ENCODE data around the gene METTL1. TPM values are rescaled to one million over a fixed set of nuclear protein-coding genes. Genes with fewer than 3 reads are reported as not detected.
A peak's percentile ranks its signal among the peaks of the same experiment; 100 is the strongest.

Gene METTL1
- total RNA-seq, 2 experiments from 2014 or later: 26.3 to 28.8 TPM

DNA sequence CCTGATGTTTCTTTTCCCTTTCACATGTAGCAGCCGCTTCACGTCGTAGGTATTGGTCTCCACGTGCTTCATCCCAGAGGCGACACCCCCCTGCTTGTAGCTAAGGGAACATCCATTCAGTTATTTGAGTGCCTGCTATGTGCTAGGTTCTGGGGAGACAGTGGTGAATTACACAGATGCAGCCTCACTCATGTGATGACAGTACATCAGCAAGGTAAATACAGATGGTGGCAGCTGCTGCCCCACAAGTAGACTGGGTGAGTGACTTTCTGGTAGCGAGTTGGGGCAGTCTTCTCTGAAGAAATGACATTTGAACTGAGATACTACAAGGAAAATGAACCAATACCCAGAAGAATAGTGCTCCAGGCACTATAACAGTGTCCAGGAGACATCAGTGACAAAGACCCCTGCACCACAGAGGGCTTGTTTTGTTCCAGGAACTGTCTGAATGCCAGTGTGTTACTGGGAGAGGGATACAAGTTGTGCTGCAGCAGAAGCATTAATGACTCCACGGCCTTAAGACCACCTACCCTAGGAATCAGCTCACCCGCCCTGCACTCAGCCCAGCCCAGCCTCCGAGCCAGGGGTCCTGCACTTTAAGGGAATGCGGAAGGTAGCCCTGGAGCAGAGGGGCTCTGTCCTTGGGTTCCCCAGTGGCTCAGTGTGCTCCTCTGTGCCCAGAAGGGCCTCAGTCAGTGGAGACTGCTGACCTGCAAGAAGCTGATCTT lies 39.3 kb upstream of the METTL1 start:
- POLR2A ChIA-PET: no interaction called here
- Mint-ChIP-seq H3K4me3 (no peak overlapping the region), H3K4me1 (ENCODE audit: low read depth) (no peaks in the 10 kb centered on the region), H3K27ac (no peak overlapping the region), H3K36me3 (ENCODE audit: low read depth) (no peaks in the 10 kb centered on the region), H3K9me3 (ENCODE audit: insufficient read depth) (no peaks in the 10 kb centered on the region), H3K27me3 (ENCODE audit: low read depth) (no peaks in the 10 kb centered on the region)
- no peak for ATAC-seq
- CTCF ChIA-PET: interaction anchor here (1.4 to 7.4 kb wide), 4 partner anchors 8 to 94 kb away, joined by 3 to 38 read pairs (median 4); no protein-coding TSS in a partner anchor
- no peak for DNase-seq

- no peaks in the 10 kb centered on the region for H3K4me1 Mint-ChIP-seq (ENCODE audit: low read depth)
- H3K36me3 Mint-ChIP-seq (ENCODE audit: low read depth): no peaks in the 10 kb centered on the region
- no peaks in the 10 kb centered on the region for H3K27me3 Mint-ChIP-seq (ENCODE audit: low read depth)
- no peak overlapping the region for H3K27ac Mint-ChIP-seq
- H3K4me3 Mint-ChIP-seq: no peak overlapping the region
- ChIA-PET CTCF (interaction anchor here (1.4 to 2.1 kb wide), 3 partner anchors 23 to 94 kb away, joined by 3 to 5 read pairs (median 4); no protein-coding TSS in a partner anchor), POLR2A (no interaction called here)
- ATAC-seq: no peak
- no peaks in the 10 kb centered on the region for H3K9me3 Mint-ChIP-seq (ENCODE audit: insufficient read depth)
- no peak for DNase-seq
Measured at GRCh38 chr12:57810450-57810849, 38.5 kb upstream of the METTL1 start.

- H3K27ac Mint-ChIP-seq: no peak overlapping the region
- CTCF ChIA-PET: interaction anchor here (1.1 to 2.1 kb wide), 3 partner anchors 16 to 95 kb away, joined by 4 to 6 read pairs (median 5); no protein-coding TSS in a partner anchor
Measured at GRCh38 chr12:57809425-57809824, 37.5 kb upstream of the METTL1 start.

DNA sequence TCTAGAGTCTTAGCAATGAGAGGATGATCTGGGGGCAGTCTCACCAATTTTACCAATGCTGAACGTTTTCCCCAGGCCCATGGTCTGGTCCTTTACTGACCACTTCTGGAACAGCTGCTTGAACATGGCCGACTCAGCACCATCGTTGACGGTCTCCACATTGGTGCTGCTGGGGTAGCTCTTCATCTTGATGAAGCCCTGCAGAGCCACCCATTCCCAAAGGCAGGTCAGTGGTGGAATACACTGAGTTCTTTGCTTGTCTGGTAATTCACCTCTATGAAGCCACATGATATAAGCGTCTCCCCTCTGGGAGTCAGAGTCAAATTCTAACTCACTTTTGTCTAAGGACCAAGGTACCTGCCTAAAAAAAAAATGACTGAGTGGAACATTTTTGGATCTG lies 36.4 kb upstream of the METTL1 start:
- no peaks in the 10 kb centered on the region for H3K27me3 Mint-ChIP-seq (ENCODE audit: low read depth)
- ATAC-seq (no peak), DNase-seq (no peak)
- H3K4me3 Mint-ChIP-seq: no peak overlapping the region
- H3K36me3 Mint-ChIP-seq (ENCODE audit: low read depth): no peaks in the 10 kb centered on the region
- H3K27ac Mint-ChIP-seq: no peak overlapping the region
- ChIA-PET POLR2A (no interaction called here), CTCF (interaction anchor here (1.0 to 1.1 kb wide), 2 partner anchors 15 to 97 kb away, joined by 4 to 6 read pairs; no protein-coding TSS in a partner anchor)
- H3K4me1 Mint-ChIP-seq (ENCODE audit: low read depth): no peaks in the 10 kb centered on the region
- no peaks in the 10 kb centered on the region for H3K9me3 Mint-ChIP-seq (ENCODE audit: insufficient read depth)

More at GRCh38 chr12:57809425-57809824, 37.5 kb upstream of the METTL1 start:
- no peaks in the 10 kb centered on the region for H3K36me3 Mint-ChIP-seq (ENCODE audit: low read depth)
- no peak for DNase-seq
- no peak for ATAC-seq
- no peaks in the 10 kb centered on the region for H3K4me1 Mint-ChIP-seq (ENCODE audit: low read depth)
- POLR2A ChIA-PET: no interaction called here
- no peaks in the 10 kb centered on the region for H3K9me3 Mint-ChIP-seq (ENCODE audit: insufficient read depth)
- H3K27me3 Mint-ChIP-seq (ENCODE audit: low read depth): no peaks in the 10 kb centered on the region
- H3K4me3 Mint-ChIP-seq: no peak overlapping the region

DNA sequence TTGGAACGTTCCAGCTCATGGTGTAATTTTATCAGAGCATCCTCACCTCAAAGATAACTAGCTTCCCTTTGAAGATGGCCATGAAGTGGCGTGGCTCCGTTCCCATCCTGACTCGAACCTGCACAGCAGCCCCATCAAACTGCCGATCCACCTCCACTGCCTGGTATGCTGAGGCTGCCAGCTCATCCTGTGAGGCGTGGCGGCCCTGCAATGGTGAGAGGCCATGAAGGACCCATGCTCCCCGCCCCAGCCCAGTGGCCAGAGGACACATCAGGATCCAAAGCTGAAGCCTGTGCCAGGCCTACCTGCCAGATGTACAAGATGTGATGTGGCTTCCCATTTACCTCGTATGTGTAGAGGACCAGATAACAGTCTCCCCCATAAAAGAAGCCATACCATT lies 35.4 kb upstream of the METTL1 start:
- Mint-ChIP-seq H3K27me3 (ENCODE audit: low read depth) (no peaks in the 10 kb centered on the region), H3K4me3 (no peak overlapping the region), H3K27ac (no peak overlapping the region), H3K9me3 (ENCODE audit: insufficient read depth) (no peaks in the 10 kb centered on the region), H3K4me1 (ENCODE audit: low read depth) (no peaks in the 10 kb centered on the region), H3K36me3 (ENCODE audit: low read depth) (no peaks in the 10 kb centered on the region)
- DNase-seq: no peak
- ChIA-PET CTCF (interaction anchor here (1.2 kb wide), 3 partner anchors 96 to 99 kb away, joined by 3 to 5 read pairs (median 4); no protein-coding TSS in a partner anchor), POLR2A (no interaction called here)
- ATAC-seq: no peak

- no peak for DNase-seq
- Mint-ChIP-seq H3K27me3 (ENCODE audit: low read depth) (no peaks in the 10 kb centered on the region), H3K4me3 (no peak overlapping the region), H3K36me3 (ENCODE audit: low read depth) (no peaks in the 10 kb centered on the region), H3K27ac (peak overlapping the region; percentile 16), H3K9me3 (ENCODE audit: insufficient read depth) (no peaks in the 10 kb centered on the region), H3K4me1 (ENCODE audit: low read depth) (no peaks in the 10 kb centered on the region)
- POLR2A ChIA-PET: no interaction called here
- ATAC-seq: no peak
- CTCF ChIA-PET: interaction anchor here (1.2 kb wide), 3 partner anchors 97 to 99 kb away, joined by 3 to 5 read pairs (median 4); no protein-coding TSS in a partner anchor
Measured at GRCh38 chr12:57806677-57807076, 34.8 kb upstream of the METTL1 start.

DNA sequence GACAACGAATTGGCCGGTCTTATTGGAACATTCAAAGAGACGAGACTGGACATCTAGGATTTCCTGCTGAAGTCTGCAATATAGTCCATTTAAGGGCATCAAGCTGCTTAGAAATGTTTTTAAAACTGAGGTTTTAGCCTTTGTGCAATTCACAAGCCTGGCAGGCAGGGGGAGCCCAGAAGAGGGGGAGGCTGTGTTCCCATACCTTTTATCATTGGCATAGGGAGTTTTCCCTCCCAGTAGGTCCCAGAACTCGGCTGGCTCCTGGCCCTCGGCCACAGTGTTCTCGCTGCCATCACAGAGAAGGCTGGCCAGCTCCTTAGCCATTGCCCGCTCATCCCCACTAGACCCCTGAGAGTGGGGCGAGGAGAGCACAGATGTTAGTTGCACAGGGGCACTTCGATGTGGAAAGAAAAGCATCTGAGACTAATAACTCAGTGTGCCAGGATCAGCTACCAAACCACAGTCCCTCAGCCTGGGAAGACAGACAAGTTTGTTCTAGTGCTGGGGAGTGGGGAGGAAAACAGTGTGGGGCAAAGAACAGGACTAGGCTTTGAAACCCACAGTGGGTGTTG lies 31.5 kb upstream of the METTL1 start:
- H3K9me3 Mint-ChIP-seq (ENCODE audit: insufficient read depth): no peaks in the 10 kb centered on the region
- H3K27ac Mint-ChIP-seq: no peak overlapping the region
- POLR2A ChIA-PET: no interaction called here
- DNase-seq (peak; percentile 49), ATAC-seq (no peak)
- no peak overlapping the region for H3K4me3 Mint-ChIP-seq
- peaks cover 3% of the 10 kb centered on the region for H3K36me3 Mint-ChIP-seq (ENCODE audit: low read depth)
- no peaks in the 10 kb centered on the region for H3K4me1 Mint-ChIP-seq (ENCODE audit: low read depth)
- H3K27me3 Mint-ChIP-seq (ENCODE audit: low read depth): no peaks in the 10 kb centered on the region
- CTCF ChIA-PET: interaction anchor here (0.6 to 7.9 kb wide), 26 partner anchors 10 to 221 kb away, joined by 3 to 128 read pairs (median 6); partner anchors contain the start of genes ATP23, AVIL, EEF1AKMT3 and METTL1

DNA sequence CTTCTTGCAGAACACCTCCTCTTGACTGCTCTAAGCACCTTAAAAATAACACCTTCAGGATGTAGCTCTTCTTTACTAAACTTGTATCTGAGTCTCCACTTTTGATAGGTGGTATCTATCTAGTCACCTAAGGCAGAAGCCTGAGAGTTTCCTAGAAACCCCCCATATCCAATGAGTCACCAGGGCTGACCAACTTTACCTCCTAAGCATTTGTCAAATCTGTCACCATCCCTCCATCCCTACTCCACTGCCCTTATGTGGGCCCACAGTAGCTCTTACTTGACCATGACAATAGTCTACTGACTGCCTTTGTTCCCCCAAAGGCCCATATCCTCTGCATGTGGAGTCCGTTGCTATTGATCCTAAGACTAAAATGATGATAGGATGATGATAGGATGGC lies 30.7 kb upstream of the METTL1 start:
- POLR2A ChIA-PET: interaction anchor here (0.8 to 1.1 kb wide), 2 partner anchors 9 to 19 kb away, joined by 3 read pairs; no protein-coding TSS in a partner anchor
- H3K36me3 Mint-ChIP-seq (ENCODE audit: low read depth): peaks cover 8% of the 10 kb centered on the region
- H3K4me1 Mint-ChIP-seq (ENCODE audit: low read depth): no peaks in the 10 kb centered on the region
- no peak for DNase-seq
- H3K27ac Mint-ChIP-seq: no peak overlapping the region
- ATAC-seq: no peak
- no peaks in the 10 kb centered on the region for H3K27me3 Mint-ChIP-seq (ENCODE audit: low read depth)
- no peak overlapping the region for H3K4me3 Mint-ChIP-seq
- CTCF ChIA-PET: interaction anchor here (0.7 to 7.9 kb wide), 26 partner anchors 9 to 131 kb away, joined by 3 to 128 read pairs (median 6); partner anchors contain the start of genes AVIL, EEF1AKMT3, METTL1 and TSFM
- no peaks in the 10 kb centered on the region for H3K9me3 Mint-ChIP-seq (ENCODE audit: insufficient read depth)

- POLR2A ChIA-PET: interaction anchor here (0.6 kb wide), 1 partner anchor 51 kb away, joined by 3 read pairs; no protein-coding TSS in a partner anchor
- no peaks in the 10 kb centered on the region for H3K4me1 Mint-ChIP-seq (ENCODE audit: low read depth)
- peaks cover 20% of the 10 kb centered on the region for H3K36me3 Mint-ChIP-seq (ENCODE audit: low read depth)
- no peak overlapping the region for H3K4me3 Mint-ChIP-seq
- CTCF ChIA-PET: interaction anchor here (1.3 to 7.9 kb wide), 5 partner anchors 18 to 103 kb away, joined by 3 to 128 read pairs (median 23); partner anchors contain the start of genes CTDSP2 and TSFM
- no peak for ATAC-seq
- no peak for DNase-seq
- no peaks in the 10 kb centered on the region for H3K9me3 Mint-ChIP-seq (ENCODE audit: insufficient read depth)
- no peak overlapping the region for H3K27ac Mint-ChIP-seq
- no peaks in the 10 kb centered on the region for H3K27me3 Mint-ChIP-seq (ENCODE audit: low read depth)
Measured at GRCh38 chr12:57800965-57801364, 29.1 kb upstream of the METTL1 start.

- no peak overlapping the region for H3K27ac Mint-ChIP-seq
- H3K36me3 Mint-ChIP-seq (ENCODE audit: low read depth): peaks cover 31% of the 10 kb centered on the region
- DNase-seq (no peak), ATAC-seq (no peak)
- no peaks in the 10 kb centered on the region for H3K9me3 Mint-ChIP-seq (ENCODE audit: insufficient read depth)
- no peak overlapping the region for H3K4me3 Mint-ChIP-seq
- peaks cover under 1% of the 10 kb centered on the region for H3K4me1 Mint-ChIP-seq (ENCODE audit: low read depth)
- no peaks in the 10 kb centered on the region for H3K27me3 Mint-ChIP-seq (ENCODE audit: low read depth)
- ChIA-PET POLR2A (no interaction called here), CTCF (interaction anchor here (0.9 to 7.9 kb wide), 4 partner anchors 15 to 215 kb away, joined by 3 to 128 read pairs (median 15); partner anchors contain the start of gene TSFM)
Measured at GRCh38 chr12:57797933-57798332, 26.0 kb upstream of the METTL1 start.

- POLR2A ChIA-PET: interaction anchor here (0.6 kb wide), 1 partner anchor 38 kb away, joined by 3 read pairs; no protein-coding TSS in a partner anchor
- CTCF ChIA-PET: interaction anchor here (4.7 kb wide), 1 partner anchor 14 kb away, joined by 26 read pairs; the partner anchor contains the start of gene TSFM
- no peak overlapping the region for H3K27ac Mint-ChIP-seq
- no peaks in the 10 kb centered on the region for H3K27me3 Mint-ChIP-seq (ENCODE audit: low read depth)
- ATAC-seq: no peak
- peaks cover 36% of the 10 kb centered on the region for H3K36me3 Mint-ChIP-seq (ENCODE audit: low read depth)
- H3K4me1 Mint-ChIP-seq (ENCODE audit: low read depth): peaks cover 2% of the 10 kb centered on the region
- no peak for DNase-seq
- H3K4me3 Mint-ChIP-seq: no peak overlapping the region
- no peaks in the 10 kb centered on the region for H3K9me3 Mint-ChIP-seq (ENCODE audit: insufficient read depth)
Measured at GRCh38 chr12:57796996-57797395, 25.1 kb upstream of the METTL1 start.

Measured in activated CD8-positive, alpha-beta T cell treated with anti-CD3 and anti-CD28 coated beads, Interleukin-2, amount 10 ng/mL, durations not matched to agents 7 days and 5 days (primary cell).